PC-3 (cell line): Measurements from ENCODE around the gene FGR. TPM values are rescaled to one million over a fixed set of nuclear protein-coding genes. Genes with fewer than 3 reads are reported as not detected.

Source experiments
- ATAC-seq: fragments of 200-7000 bp; cut with Tn5 transposase; 2 replicates; pipeline ENCODE4 v1.9.1; 2020; ENCODE audit warnings: mild to moderate bottlenecking, moderate library complexity
- BruUV-seq: library from RNA; stranded (reverse); fragments of 400-500 nt; replicated peaks from 2 replicates; lab custom pipeline; 2021; lab: Mats Ljungman, UMichigan
- CTCF ChIA-PET: fragments of 300-600 bp; sonication (Branson Sonifier 250); formaldehyde crosslinking; loops from one replicate; lab custom pipeline; 2022; ENCODE audit warnings: antibody characterized with exemption; lab: Charles Lee
- POLR2A ChIA-PET: fragments of 300-600 bp; sonication (Branson Sonifier 250); formaldehyde crosslinking; loops from one replicate; lab custom pipeline; 2022; ENCODE audit warnings: antibody characterized with exemption; ENCODE audit not compliant: unreplicated experiment; lab: Charles Lee
- DNase-seq: peaks from one replicate; pipeline ENCODE4 v3.0.0-alpha.2; 2015
- H2AFZ ChIP-seq: fragments of 300-600 bp; sonication (generic); 2 replicates; pipeline ENCODE4 v1.6.0; 2016; ENCODE audit warnings: antibody characterized with exemption, low read length
- H3F3A ChIP-seq: fragments of 300-600 bp; sonication (generic); one replicate; pipeline ENCODE4 v1.6.0; 2017; ENCODE audit warnings: antibody characterized with exemption, low read length, control low read depth, mild to moderate bottlenecking; ENCODE audit not compliant: unreplicated experiment
- H3K27ac ChIP-seq: fragments of 300-600 bp; sonication (generic); 2 replicates; pipeline ENCODE4 v1.5.1; 2016; ENCODE audit warnings: mild to moderate bottlenecking, low read length
- H3K27me3 ChIP-seq: fragments of 300-600 bp; sonication (generic); 2 replicates; pipeline ENCODE4 v1.6.1; 2016; ENCODE audit warnings: low read length, mixed read lengths
- H3K36me3 ChIP-seq: fragments of 300-600 bp; sonication (generic); 2 replicates; pipeline ENCODE4 v1.6.1; 2016; ENCODE audit warnings: low read depth, mixed run types, low read length, mixed read lengths
- H3K4me1 ChIP-seq: fragments of 300-600 bp; sonication (generic); 2 replicates; pipeline ENCODE4 v1.5.1; 2016; ENCODE audit warnings: low read length; ENCODE audit not compliant: insufficient read depth
- H3K4me2 ChIP-seq: fragments of 300-600 bp; sonication (generic); 2 replicates; pipeline ENCODE4 v1.6.0; 2016; ENCODE audit warnings: low read length
- H3K4me3 ChIP-seq: fragments of 300-600 bp; sonication (generic); 2 replicates; pipeline ENCODE4 v1.5.1; 2016; ENCODE audit warnings: mild to moderate bottlenecking, low read length, mixed read lengths
- H3K79me2 ChIP-seq: fragments of 300-600 bp; sonication (generic); 2 replicates; pipeline ENCODE4 v1.6.1; 2017; ENCODE audit warnings: low read length, mixed read lengths
- H3K9ac ChIP-seq: fragments of 300-600 bp; sonication (generic); 2 replicates; pipeline ENCODE4 v1.6.0; 2016; ENCODE audit warnings: mild to moderate bottlenecking, low read length
- H3K9me2 ChIP-seq: fragments of 300-600 bp; sonication (generic); replicated peaks from 2 replicates; pipeline ENCODE4 v1.6.1; 2016; ENCODE audit warnings: mixed run types, low read length, mixed read lengths
- H3K9me3 ChIP-seq: fragments of 300-600 bp; sonication (generic); 2 replicates; pipeline ENCODE4 v1.6.1; 2016; ENCODE audit warnings: low read length, mixed read lengths
- H4K20me1 ChIP-seq: fragments of 300-600 bp; sonication (generic); 2 replicates; pipeline ENCODE4 v1.6.1; 2016; ENCODE audit warnings: low read length, mixed read lengths
- CTCF ChIP-seq: fragments of 300-600 bp; sonication (generic); conservative IDR thresholded peaks from 2 replicates; pipeline ENCODE4 v1.5.1; 2017; ENCODE audit warnings: antibody characterized with exemption, low read depth, mild to moderate bottlenecking, low read length
- EZH2 ChIP-seq: fragments of 300-600 bp; sonication (generic); IDR thresholded peaks from one replicate; pipeline ENCODE4 v1.6.1; 2017; ENCODE audit warnings: antibody characterized with exemption, mild to moderate bottlenecking, low read length; ENCODE audit not compliant: unreplicated experiment
- EZH2phosphoT487 ChIP-seq: fragments of 300-600 bp; sonication (generic); IDR thresholded peaks from 2 replicates; pipeline ENCODE4 v1.6.1; 2018; ENCODE audit warnings: mild to moderate bottlenecking, antibody characterized with exemption, low read length, borderline replicate concordance
- intact Hi-C: fragments of 100-400 bp; cut with micrococcal nuclease; formaldehyde crosslinking; loops from 2 replicates; pipeline ENCODE4 v1.9.0; 2023
- total RNA-seq: library from RNA; depleted of rRNA; stranded (reverse); fragments of >200 nt; gene quantifications from 2 replicates; pipeline ENCODE4 v1.2.3, GENCODE V29; 2014

Gene FGR
- total RNA-seq, 1 experiment from 2014 or later, result not detected

- no peak for TF ChIP-seq CTCF
- no peak for TF ChIP-seq EZH2phosphoT487
- TF ChIP-seq EZH2, result no peak
- Histone ChIP-seq H3K36me3 (no peaks in the 10 kb centered on the region), H3K4me1 (peaks cover 23% of the 10 kb centered on the region), H3K79me2 (no peaks in the 10 kb centered on the region), H2AFZ (no peak overlapping the region), H4K20me1 (no peaks in the 10 kb centered on the region), H3K27ac (no peak overlapping the region), H3K9me3 (no peaks in the 10 kb centered on the region), H3K4me3 (no peak overlapping the region), H3K9ac (no peak overlapping the region), H3K9me2 (no peaks in the 10 kb centered on the region), H3F3A (no peaks in the 10 kb centered on the region), H3K4me2 (no peak overlapping the region), H3K27me3 (no peaks in the 10 kb centered on the region)
- intact Hi-C loops, result no loop called here
- ChIA-PET CTCF (no interaction called here), POLR2A (no interaction called here)
- no peak for DNase-seq
- no TSS peak for BruUV-seq
- no peak for ATAC-seq
Observed at GRCh38 chr1:27655151-27655937, 20.4 kb upstream of the FGR start.

GRCh38 chr1:27652111-27652864 is 17.3 kb upstream of the FGR start:
- TF ChIP-seq EZH2phosphoT487 (no peak), CTCF (no peak), EZH2 (no peak)
- CTCF ChIA-PET, result no interaction called here
- no peak overlapping the region for H2AFZ ChIP-seq
- H3K27ac ChIP-seq, result no peak overlapping the region
- H3K36me3 ChIP-seq, result no peaks in the 10 kb centered on the region
- peaks cover 8% of the 10 kb centered on the region for H3K4me1 ChIP-seq
- no peaks in the 10 kb centered on the region for H3F3A ChIP-seq
- H3K4me2 ChIP-seq, result no peak overlapping the region
- H3K27me3 ChIP-seq, result no peaks in the 10 kb centered on the region
- intact Hi-C loops, result no loop called here
- H3K79me2 ChIP-seq, result no peaks in the 10 kb centered on the region
- ATAC-seq, result no peak
- no peaks in the 10 kb centered on the region for H3K9me2 ChIP-seq
- H3K9ac ChIP-seq, result no peak overlapping the region
- H3K4me3 ChIP-seq, result no peak overlapping the region
- no peaks in the 10 kb centered on the region for H4K20me1 ChIP-seq
- POLR2A ChIA-PET, result no interaction called here
- no peak for DNase-seq
- H3K9me3 ChIP-seq, result no peaks in the 10 kb centered on the region
- no TSS peak for BruUV-seq
